ENCODE measurements around the gene PLCH1.

- TF ChIP-seq, protein P1, sequence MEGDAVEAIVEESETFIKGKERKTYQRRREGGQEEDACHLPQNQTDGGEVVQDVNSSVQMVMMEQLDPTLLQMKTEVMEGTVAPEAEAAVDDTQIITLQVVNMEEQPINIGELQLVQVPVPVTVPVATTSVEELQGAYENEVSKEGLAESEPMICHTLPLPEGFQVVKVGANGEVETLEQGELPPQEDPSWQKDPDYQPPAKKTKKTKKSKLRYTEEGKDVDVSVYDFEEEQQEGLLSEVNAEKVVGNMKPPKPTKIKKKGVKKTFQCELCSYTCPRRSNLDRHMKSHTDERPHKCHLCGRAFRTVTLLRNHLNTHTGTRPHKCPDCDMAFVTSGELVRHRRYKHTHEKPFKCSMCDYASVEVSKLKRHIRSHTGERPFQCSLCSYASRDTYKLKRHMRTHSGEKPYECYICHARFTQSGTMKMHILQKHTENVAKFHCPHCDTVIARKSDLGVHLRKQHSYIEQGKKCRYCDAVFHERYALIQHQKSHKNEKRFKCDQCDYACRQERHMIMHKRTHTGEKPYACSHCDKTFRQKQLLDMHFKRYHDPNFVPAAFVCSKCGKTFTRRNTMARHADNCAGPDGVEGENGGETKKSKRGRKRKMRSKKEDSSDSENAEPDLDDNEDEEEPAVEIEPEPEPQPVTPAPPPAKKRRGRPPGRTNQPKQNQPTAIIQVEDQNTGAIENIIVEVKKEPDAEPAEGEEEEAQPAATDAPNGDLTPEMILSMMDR (conservative IDR thresholded peaks at IDR 0.05; ENCODE audit: low read length) = no peak
- no peak for TF ChIP-seq EZH2phosphoT487 (IDR thresholded peaks at IDR 0.05; ENCODE audit: borderline replicate concordance, low read depth, low read length)
These were observed 159.5 kb downstream of the PLCH1 start for GRCh38 chr3:155585384-155585783.

Measured in OCI-LY7 (cell line).